CD4-positive, alpha-beta memory T cell (primary cell): ENCODE measurements around the gene TECPR1. TPM values are rescaled to one million over a fixed set of nuclear protein-coding genes. Genes with fewer than 3 reads are reported as not detected.

Experiments
- CTCF ChIA-PET: fragments of 350-600 bp; sonication (Branson Sonifier 250); formaldehyde crosslinking; loops from one replicate; lab custom pipeline; 2021; ENCODE audit warnings: inconsistent platforms; ENCODE audit not compliant: partially characterized antibody; lab: Charles Lee
- POLR2A ChIA-PET: fragments of 350-600 bp; sonication (Branson Sonifier 250); formaldehyde crosslinking; loops from one replicate; lab custom pipeline; 2021; ENCODE audit not compliant: partially characterized antibody; lab: Charles Lee
- DNase-seq, 5 donors: peaks; one replicate each; pipeline versions ENCODE4 v3.0.0 to v3.0.0-alpha.2; 2020 to 2022; ENCODE audit warnings: mixed read lengths in 1 of 5
- H3K27ac ChIP-seq: one replicate; pipeline ENCODE4 v1.7.0; 2013; ENCODE audit warnings: low read depth, low read length
- H3K27me3 ChIP-seq: 2 replicates; pipeline ENCODE4 v1.7.0; 2013; ENCODE audit warnings: mild to moderate bottlenecking, low read length, moderate library complexity; ENCODE audit not compliant: insufficient read depth
- H3K36me3 ChIP-seq: 2 replicates; pipeline ENCODE4 v1.7.0; 2013; ENCODE audit warnings: mild to moderate bottlenecking, low read length, moderate library complexity; ENCODE audit not compliant: insufficient read depth
- H3K4me1 ChIP-seq: 2 replicates; pipeline ENCODE4 v1.7.0; 2013; ENCODE audit warnings: mild to moderate bottlenecking, low read length, moderate library complexity; ENCODE audit not compliant: insufficient read depth
- H3K4me3 ChIP-seq, 2 donors: one replicate each; pipeline ENCODE4 v1.7.0; 2013; ENCODE audit warnings: low read length in 2 of 2, mild to moderate bottlenecking in 1 of 2
- H3K9me3 ChIP-seq, 2 donors: one replicate each; pipeline ENCODE4 v1.7.0; 2013; ENCODE audit warnings: low read length in 2 of 2, control low read depth in 1 of 2; ENCODE audit not compliant: control insufficient read depth in 1 of 2
- H3K27ac Mint-ChIP-seq, 7 donors: one replicate each; pipeline ENCODE4 v1.8.0; 2020 to 2021; ENCODE audit warnings: mixed read lengths in 7 of 7, mild to moderate bottlenecking in 6 of 7, inconsistent platforms in 3 of 7, moderate library complexity in 3 of 7
- H3K27me3 Mint-ChIP-seq, 2 donors: one replicate each; pipeline ENCODE4 v1.8.0; 2020 to 2021; ENCODE audit warnings: mixed read lengths in 2 of 2
- H3K36me3 Mint-ChIP-seq, 2 donors: one replicate each; pipeline ENCODE4 v1.8.0; 2020 to 2021; ENCODE audit warnings: mixed read lengths in 2 of 2, inconsistent platforms in 1 of 2, mild to moderate bottlenecking in 1 of 2
- H3K4me1 Mint-ChIP-seq, 4 donors: one replicate each; pipeline ENCODE4 v1.8.0; 2020 to 2021; ENCODE audit warnings: mixed read lengths in 4 of 4, mild to moderate bottlenecking in 1 of 4
- H3K4me3 Mint-ChIP-seq, 8 donors: one replicate each; pipeline ENCODE4 v1.8.0; 2020 to 2021; ENCODE audit warnings: mixed read lengths in 8 of 8, mild to moderate bottlenecking in 7 of 8, moderate library complexity in 6 of 8, inconsistent platforms in 3 of 8
- H3K9me3 Mint-ChIP-seq, 8 donors: one replicate each; pipeline ENCODE4 v1.8.0; 2020 to 2021; ENCODE audit warnings: mixed read lengths in 8 of 8, mild to moderate bottlenecking in 5 of 8, inconsistent platforms in 3 of 8, moderate library complexity in 1 of 8
- intact Hi-C: fragments of 100-400 bp; cut with micrococcal nuclease; formaldehyde crosslinking; loops from one replicate; pipeline ENCODE4 v1.15.1; 2023
- polyA plus RNA-seq, 2 donors: library from polyadenylated mRNA; unstranded; fragments of 300-500 nt; fragmentation: Illumina TruSeq; gene quantifications; one replicate each; pipeline ENCODE4 v1.2.3, GENCODE V29; 2021
- total RNA-seq, 2 experiments: library from RNA; stranded (reverse); gene quantifications; one replicate each; pipeline ENCODE4 v1.2.3, GENCODE V29; 2021

Gene TECPR1
- total and polyA plus RNA-seq, 4 experiments from 2014 or later = 17.3 to 147 (median 85.9) TPM

- CTCF ChIA-PET = interaction anchor here (0.9 kb wide), 1 partner anchor 18 kb away, joined by 3 read pairs; no protein-coding TSS in a partner anchor
- no peak overlapping the region for H3K4me3 ChIP-seq
- H3K4me1 ChIP-seq = peaks cover 65% of the 10 kb centered on the region
- H3K27ac Mint-ChIP-seq = peak overlapping the region; percentile 95 to 100 (median 99)
- no peaks in the 10 kb centered on the region for H3K27me3 ChIP-seq
- no peaks in the 10 kb centered on the region for H3K9me3 ChIP-seq
- H3K4me1 Mint-ChIP-seq = peaks cover 18 to 71% (median 44%) of the 10 kb centered on the region in 4 donors
- no peaks in the 10 kb centered on the region for H3K27me3 Mint-ChIP-seq
- intact Hi-C loops = no loop called here
- H3K4me3 Mint-ChIP-seq = peak overlapping the region; percentile 58 to 96 (median 76)
- DNase-seq = peak in 1 of 5 donors; percentile 14
- peaks cover 19% of the 10 kb centered on the region for H3K36me3 ChIP-seq
- POLR2A ChIA-PET = interaction anchor here (0.7 to 5.2 kb wide), 4 partner anchors 13 to 46 kb away, joined by 3 to 71 read pairs (median 26); partner anchors contain the start of gene BRI3
- peaks cover 8 to 32% of the 10 kb centered on the region in 2 donors for H3K36me3 Mint-ChIP-seq
- H3K27ac ChIP-seq = peak overlapping the region; percentile 82
- no peaks in the 10 kb centered on the region for H3K9me3 Mint-ChIP-seq
Measured at GRCh38 chr7:98249106-98249505, 2.9 kb downstream of the TECPR1 start.

GRCh38 chr7:98248156-98248555 lies 3.9 kb downstream of the TECPR1 start:
- Histone ChIP-seq H3K36me3 (peaks cover 22% of the 10 kb centered on the region), H3K4me1 (peaks cover 58% of the 10 kb centered on the region), H3K27ac (peak overlapping the region; percentile 41), H3K4me3 (no peak overlapping the region), H3K27me3 (no peaks in the 10 kb centered on the region), H3K9me3 (no peaks in the 10 kb centered on the region)
- Mint-ChIP-seq H3K36me3 (peaks cover 8 to 32% of the 10 kb centered on the region in 2 donors), H3K4me3 (peak overlapping the region in 7 of 8 donors; percentile 29 to 73 (median 48)), H3K27ac (peak overlapping the region; percentile 79 to 98 (median 84)), H3K27me3 (no peaks in the 10 kb centered on the region), H3K4me1 (peaks cover 18 to 66% (median 42%) of the 10 kb centered on the region in 4 donors), H3K9me3 (no peaks in the 10 kb centered on the region)
- no peak for DNase-seq
- ChIA-PET POLR2A (interaction anchor here (2.2 to 5.2 kb wide), 2 partner anchors 32 to 45 kb away, joined by 5 to 34 read pairs; no protein-coding TSS in a partner anchor), CTCF (no interaction called here)
- intact Hi-C loops = no loop called here

GRCh38 chr7:98244871-98245270 lies 7.2 kb downstream of the TECPR1 start:
- POLR2A ChIA-PET = no interaction called here
- peaks cover 9 to 40% (median 18%) of the 10 kb centered on the region in 4 donors for H3K4me1 Mint-ChIP-seq

GRCh38 chr7:98242934-98243333 lies 9.1 kb downstream of the TECPR1 start:
- H3K27me3 ChIP-seq = no peaks in the 10 kb centered on the region
- no peak overlapping the region for H3K27ac ChIP-seq
- ChIA-PET POLR2A (no interaction called here), CTCF (no interaction called here)
- intact Hi-C loops = no loop called here
- Mint-ChIP-seq H3K4me3 (no peak overlapping the region), H3K4me1 (peaks cover 2 to 22% (median 7%) of the 10 kb centered on the region in 4 donors), H3K36me3 (peaks cover 19 to 40% of the 10 kb centered on the region in 2 donors), H3K27ac (no peak overlapping the region), H3K9me3 (no peaks in the 10 kb centered on the region), H3K27me3 (no peaks in the 10 kb centered on the region)
- H3K4me1 ChIP-seq = peaks cover 12% of the 10 kb centered on the region
- no peaks in the 10 kb centered on the region for H3K9me3 ChIP-seq
- H3K36me3 ChIP-seq = peaks cover 48% of the 10 kb centered on the region
- no peak overlapping the region for H3K4me3 ChIP-seq
- DNase-seq = no peak

More at GRCh38 chr7:98244871-98245270, 7.2 kb downstream of the TECPR1 start:
- H3K4me3 ChIP-seq = no peak overlapping the region
- no peaks in the 10 kb centered on the region for H3K27me3 ChIP-seq
- Mint-ChIP-seq H3K9me3 (no peaks in the 10 kb centered on the region), H3K27me3 (no peaks in the 10 kb centered on the region), H3K27ac (peak overlapping the region in 1 of 7 donors; percentile 18), H3K4me3 (no peak overlapping the region), H3K36me3 (peaks cover 16 to 30% of the 10 kb centered on the region in 2 donors)
- H3K36me3 ChIP-seq = peaks cover 37% of the 10 kb centered on the region
- peaks cover 31% of the 10 kb centered on the region for H3K4me1 ChIP-seq
- no peaks in the 10 kb centered on the region for H3K9me3 ChIP-seq
- no peak overlapping the region for H3K27ac ChIP-seq
- CTCF ChIA-PET = no interaction called here
- DNase-seq = no peak
- intact Hi-C loops = no loop called here

- Histone ChIP-seq H3K36me3 (peaks cover 49% of the 10 kb centered on the region), H3K9me3 (no peaks in the 10 kb centered on the region), H3K4me1 (peaks cover 6% of the 10 kb centered on the region), H3K27me3 (no peaks in the 10 kb centered on the region), H3K4me3 (no peak overlapping the region), H3K27ac (no peak overlapping the region)
- Mint-ChIP-seq H3K36me3 (peaks cover 18 to 43% of the 10 kb centered on the region in 2 donors), H3K4me3 (no peak overlapping the region), H3K27ac (no peak overlapping the region), H3K27me3 (no peaks in the 10 kb centered on the region), H3K4me1 (peaks cover 1 to 19% (median 4%) of the 10 kb centered on the region in 4 donors), H3K9me3 (no peaks in the 10 kb centered on the region)
- ChIA-PET CTCF (interaction anchor here (2.7 kb wide), 1 partner anchor 8 kb away, joined by 14 read pairs; no protein-coding TSS in a partner anchor), POLR2A (no interaction called here)
- intact Hi-C loops = no loop called here
- no peak for DNase-seq
Measured at GRCh38 chr7:98242342-98242741, 9.7 kb downstream of the TECPR1 start.

- POLR2A ChIA-PET = no interaction called here
- CTCF ChIA-PET = interaction anchor here (2.7 kb wide), 1 partner anchor 9 kb away, joined by 14 read pairs; no protein-coding TSS in a partner anchor
- peaks cover 0 to 16% (median 2%) of the 10 kb centered on the region in 4 donors for H3K4me1 Mint-ChIP-seq
- H3K9me3 ChIP-seq = no peaks in the 10 kb centered on the region
- H3K4me3 ChIP-seq = no peak overlapping the region
- no peak for DNase-seq
- H3K27ac ChIP-seq = no peak overlapping the region
- H3K36me3 Mint-ChIP-seq = peaks cover 18 to 44% of the 10 kb centered on the region in 2 donors
- H3K27me3 Mint-ChIP-seq = no peaks in the 10 kb centered on the region
- no peak overlapping the region for H3K27ac Mint-ChIP-seq
- H3K4me3 Mint-ChIP-seq = no peak overlapping the region
- H3K27me3 ChIP-seq = no peaks in the 10 kb centered on the region
- peaks cover 49% of the 10 kb centered on the region for H3K36me3 ChIP-seq
- no peaks in the 10 kb centered on the region for H3K9me3 Mint-ChIP-seq
- H3K4me1 ChIP-seq = no peaks in the 10 kb centered on the region
- intact Hi-C loops = no loop called here
Measured at GRCh38 chr7:98241674-98242241, 10.3 kb downstream of the TECPR1 start.

GRCh38 chr7:98240961-98241673 lies 10.9 kb downstream of the TECPR1 start:
- no peak overlapping the region for H3K4me3 ChIP-seq
- Mint-ChIP-seq H3K27ac (peak overlapping the region in 1 of 7 donors; percentile 47), H3K9me3 (no peaks in the 10 kb centered on the region), H3K36me3 (peaks cover 18 to 46% of the 10 kb centered on the region in 2 donors), H3K4me1 (peaks cover 0 to 12% (median 2%) of the 10 kb centered on the region in 4 donors), H3K4me3 (no peak overlapping the region), H3K27me3 (no peaks in the 10 kb centered on the region)
- no peaks in the 10 kb centered on the region for H3K9me3 ChIP-seq
- no peaks in the 10 kb centered on the region for H3K27me3 ChIP-seq
- peaks cover 49% of the 10 kb centered on the region for H3K36me3 ChIP-seq
- intact Hi-C loops = no loop called here
- ChIA-PET CTCF (interaction anchor here (1.0 to 2.7 kb wide), 2 partner anchors 9 to 61 kb away, joined by 3 to 14 read pairs; no protein-coding TSS in a partner anchor), POLR2A (no interaction called here)
- DNase-seq = peak in 2 of 5 donors; percentile 15
- no peaks in the 10 kb centered on the region for H3K4me1 ChIP-seq
- no peak overlapping the region for H3K27ac ChIP-seq
